ENCODE measurements around the gene MTMR12. TPM values are rescaled to one million over a fixed set of nuclear protein-coding genes. Genes with fewer than 3 reads are reported as not detected.
A peak's percentile ranks its signal among the peaks of the same experiment; 100 is the strongest.

Gene MTMR12
- total and polyA plus RNA-seq, 2 of the 13 experiments (the other 11 are each of a cell fraction or from before 2014, with no cell fraction given), result 23.4 to 36.6 TPM

DNA sequence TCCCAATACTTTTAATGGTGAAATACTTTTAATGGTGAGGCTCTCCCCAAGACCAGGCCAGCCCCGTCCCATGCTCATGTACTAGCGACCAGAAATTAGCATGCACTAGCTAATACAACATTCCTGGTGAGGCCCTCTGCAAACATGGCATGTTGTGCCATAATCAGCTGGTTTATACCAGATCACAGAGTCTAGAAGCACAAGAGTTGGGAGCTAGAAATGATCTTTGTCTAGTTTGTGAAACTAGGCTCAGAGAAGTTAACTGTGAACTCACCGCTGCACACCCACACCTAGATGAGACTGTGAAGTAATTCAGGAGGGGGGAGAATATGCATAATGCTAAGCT, 37.4 kb downstream of the MTMR12 start (continued):
- TF ChIP-seq ZNF496 (CRISPR knock-in tag; IDR thresholded peaks at IDR 0.05; ENCODE audit: insufficient replicate concordance) (no peak), POGZ (CRISPR knock-in tag; IDR thresholded peaks at IDR 0.05) (no peak), HMG20B (CRISPR knock-in tag; conservative IDR thresholded peaks at IDR 0.05) (0 out of 2 replicates have a peak, but pooled peaks have one; percentile 27), ZNF552 (CRISPR knock-in tag; IDR thresholded peaks at IDR 0.05; ENCODE audit: borderline replicate concordance) (no peak), ZNF558 (CRISPR knock-in tag; IDR thresholded peaks at IDR 0.05; ENCODE audit: borderline replicate concordance) (no peak), ZNF33B (CRISPR knock-in tag; IDR thresholded peaks at IDR 0.05) (no peak), FIP1L1 (IDR thresholded peaks at IDR 0.05; ENCODE audit: borderline replicate concordance, insufficient read depth, low read depth, low read length) (no peak), FOXO1 (CRISPR knock-in tag; IDR thresholded peaks at IDR 0.05) (no peak), ZNF431 (CRISPR knock-in tag; IDR thresholded peaks at IDR 0.05; ENCODE audit: borderline replicate concordance, low read depth) (no peak), ZFP36 (IDR thresholded peaks at IDR 0.05; ENCODE audit: borderline replicate concordance, low read depth, low read length, partially characterized antibody) (no peak), PHF21A (CRISPR knock-in tag; IDR thresholded peaks at IDR 0.05) (no peak), MXD4 (CRISPR knock-in tag; IDR thresholded peaks at IDR 0.05) (no peak), ZSCAN29 (CRISPR knock-in tag; conservative IDR thresholded peaks at IDR 0.05) (no peak), ZNF556 (CRISPR knock-in tag; IDR thresholded peaks at IDR 0.05; ENCODE audit: borderline replicate concordance) (no peak), PHF5A (CRISPR knock-in tag; IDR thresholded peaks at IDR 0.05; ENCODE audit: low read depth, unreplicated experiment) (no peak), SALL1 (CRISPR knock-in tag; IDR thresholded peaks at IDR 0.05) (peak; percentile 63), ZNF343 (CRISPR knock-in tag; IDR thresholded peaks at IDR 0.05) (no peak), HNF4A (CRISPR knock-in tag; IDR thresholded peaks at IDR 0.05) (peak; percentile 68), ZNF780A (CRISPR knock-in tag; IDR thresholded peaks at IDR 0.05) (no peak), SOX13 (IDR thresholded peaks at IDR 0.05) (no peak), SOX13 (CRISPR knock-in tag; conservative IDR thresholded peaks at IDR 0.05 in 1 of 2, IDR thresholded peaks at IDR 0.05 in 1 of 2) (peak in 1 of 2 experiments; percentile 58; a peak in 1 of 4 replicates), RARA (CRISPR knock-in tag; IDR thresholded peaks at IDR 0.05) (peak; percentile 17; the same call in 1 of the 2 replicates), SATB2 (CRISPR knock-in tag; IDR thresholded peaks at IDR 0.05) (no peak)
- TF ChIP-seq, protein P1, sequence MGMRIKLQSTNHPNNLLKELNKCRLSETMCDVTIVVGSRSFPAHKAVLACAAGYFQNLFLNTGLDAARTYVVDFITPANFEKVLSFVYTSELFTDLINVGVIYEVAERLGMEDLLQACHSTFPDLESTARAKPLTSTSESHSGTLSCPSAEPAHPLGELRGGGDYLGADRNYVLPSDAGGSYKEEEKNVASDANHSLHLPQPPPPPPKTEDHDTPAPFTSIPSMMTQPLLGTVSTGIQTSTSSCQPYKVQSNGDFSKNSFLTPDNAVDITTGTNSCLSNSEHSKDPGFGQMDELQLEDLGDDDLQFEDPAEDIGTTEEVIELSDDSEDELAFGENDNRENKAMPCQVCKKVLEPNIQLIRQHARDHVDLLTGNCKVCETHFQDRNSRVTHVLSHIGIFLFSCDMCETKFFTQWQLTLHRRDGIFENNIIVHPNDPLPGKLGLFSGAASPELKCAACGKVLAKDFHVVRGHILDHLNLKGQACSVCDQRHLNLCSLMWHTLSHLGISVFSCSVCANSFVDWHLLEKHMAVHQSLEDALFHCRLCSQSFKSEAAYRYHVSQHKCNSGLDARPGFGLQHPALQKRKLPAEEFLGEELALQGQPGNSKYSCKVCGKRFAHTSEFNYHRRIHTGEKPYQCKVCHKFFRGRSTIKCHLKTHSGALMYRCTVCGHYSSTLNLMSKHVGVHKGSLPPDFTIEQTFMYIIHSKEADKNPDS (CRISPR knock-in tag; IDR thresholded peaks at IDR 0.05), result no peak
- TF ChIP-seq, protein P2, sequence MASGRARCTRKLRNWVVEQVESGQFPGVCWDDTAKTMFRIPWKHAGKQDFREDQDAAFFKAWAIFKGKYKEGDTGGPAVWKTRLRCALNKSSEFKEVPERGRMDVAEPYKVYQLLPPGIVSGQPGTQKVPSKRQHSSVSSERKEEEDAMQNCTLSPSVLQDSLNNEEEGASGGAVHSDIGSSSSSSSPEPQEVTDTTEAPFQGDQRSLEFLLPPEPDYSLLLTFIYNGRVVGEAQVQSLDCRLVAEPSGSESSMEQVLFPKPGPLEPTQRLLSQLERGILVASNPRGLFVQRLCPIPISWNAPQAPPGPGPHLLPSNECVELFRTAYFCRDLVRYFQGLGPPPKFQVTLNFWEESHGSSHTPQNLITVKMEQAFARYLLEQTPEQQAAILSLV (CRISPR knock-in tag; IDR thresholded peaks at IDR 0.05; ENCODE audit: borderline replicate concordance), result no peak
- TF ChIP-seq, protein P3, sequence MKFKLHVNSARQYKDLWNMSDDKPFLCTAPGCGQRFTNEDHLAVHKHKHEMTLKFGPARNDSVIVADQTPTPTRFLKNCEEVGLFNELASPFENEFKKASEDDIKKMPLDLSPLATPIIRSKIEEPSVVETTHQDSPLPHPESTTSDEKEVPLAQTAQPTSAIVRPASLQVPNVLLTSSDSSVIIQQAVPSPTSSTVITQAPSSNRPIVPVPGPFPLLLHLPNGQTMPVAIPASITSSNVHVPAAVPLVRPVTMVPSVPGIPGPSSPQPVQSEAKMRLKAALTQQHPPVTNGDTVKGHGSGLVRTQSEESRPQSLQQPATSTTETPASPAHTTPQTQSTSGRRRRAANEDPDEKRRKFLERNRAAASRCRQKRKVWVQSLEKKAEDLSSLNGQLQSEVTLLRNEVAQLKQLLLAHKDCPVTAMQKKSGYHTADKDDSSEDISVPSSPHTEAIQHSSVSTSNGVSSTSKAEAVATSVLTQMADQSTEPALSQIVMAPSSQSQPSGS (CRISPR knock-in tag; IDR thresholded peaks at IDR 0.05), result peak; percentile 48; the same call in 1 of the 2 replicates
- TF ChIP-seq, protein P4, sequence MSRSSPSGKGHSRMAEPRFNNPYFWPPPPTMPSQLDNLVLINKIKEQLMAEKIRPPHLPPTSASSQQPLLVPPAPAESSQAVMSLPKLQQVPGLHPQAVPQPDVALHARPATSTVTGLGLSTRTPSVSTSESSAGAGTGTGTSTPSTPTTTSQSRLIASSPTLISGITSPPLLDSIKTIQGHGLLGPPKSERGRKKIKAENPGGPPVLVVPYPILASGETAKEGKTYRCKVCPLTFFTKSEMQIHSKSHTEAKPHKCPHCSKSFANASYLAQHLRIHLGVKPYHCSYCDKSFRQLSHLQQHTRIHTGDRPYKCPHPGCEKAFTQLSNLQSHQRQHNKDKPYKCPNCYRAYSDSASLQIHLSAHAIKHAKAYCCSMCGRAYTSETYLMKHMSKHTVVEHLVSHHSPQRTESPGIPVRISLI (CRISPR knock-in tag; IDR thresholded peaks at IDR 0.05; ENCODE audit: borderline replicate concordance), result no peak

Measured in HepG2 (cell line).